Naive B cell (primary cell): ENCODE results near the gene SHOC1. TPM values are rescaled to one million over a fixed set of nuclear protein-coding genes. Genes with fewer than 3 reads are reported as not detected.
A peak's percentile ranks its signal among the peaks of the same experiment; 100 is the strongest.
"Not testable (repeated sequence)": the region's sequence is repeated elsewhere in the genome, so short reads cannot be mapped to it uniquely, and the experiment has no call there.

Experiments
- ATAC-seq, 2 donors: fragments of 150-1000 bp; cut with Tn5 transposase; 2 replicates each; pipeline ENCODE4 v1.10.0; 2021; ENCODE audit warnings: low read depth in 2 of 2, mild to moderate bottlenecking in 2 of 2, moderate library complexity in 2 of 2
- DNase-seq: peaks from one replicate; pipeline ENCODE4 v3.0.0; 2022
- H3K27ac Mint-ChIP-seq, 6 donors: one replicate each; pipeline ENCODE4 v1.8.0; 2020 to 2022; ENCODE audit warnings: mild to moderate bottlenecking in 6 of 6, mixed read lengths in 6 of 6, moderate library complexity in 5 of 6, inconsistent platforms in 2 of 6
- H3K27me3 Mint-ChIP-seq, 3 donors: one replicate each; pipeline ENCODE4 v1.8.0; 2021 to 2022; ENCODE audit warnings: mixed read lengths in 3 of 3, mild to moderate bottlenecking in 1 of 3
- H3K36me3 Mint-ChIP-seq, 2 donors: one replicate each; pipeline ENCODE4 v1.8.0; 2020 to 2022; ENCODE audit warnings: mixed read lengths in 2 of 2, inconsistent platforms in 1 of 2, mild to moderate bottlenecking in 1 of 2
- H3K4me1 Mint-ChIP-seq, 3 donors: one replicate each; pipeline ENCODE4 v1.8.0; 2020 to 2022; ENCODE audit warnings: mixed read lengths in 3 of 3, inconsistent platforms in 1 of 3, mild to moderate bottlenecking in 1 of 3, moderate library complexity in 1 of 3
- H3K4me3 Mint-ChIP-seq, 8 donors: one replicate each; pipeline ENCODE4 v1.8.0; 2020 to 2022; ENCODE audit warnings: mild to moderate bottlenecking in 8 of 8, mixed read lengths in 8 of 8, moderate library complexity in 8 of 8, inconsistent platforms in 2 of 8
- H3K9me3 Mint-ChIP-seq, 7 donors: one replicate each; pipeline ENCODE4 v1.8.0; 2020 to 2022; ENCODE audit warnings: mixed read lengths in 7 of 7, mild to moderate bottlenecking in 5 of 7, inconsistent platforms in 2 of 7, moderate library complexity in 1 of 7
- polyA plus RNA-seq, 6 donors: library from polyadenylated mRNA; unstranded; fragments of 300-500 nt; fragmentation: Illumina TruSeq; gene quantifications; one replicate each; pipeline ENCODE4 v1.2.3, GENCODE V29; 2021; ENCODE audit warnings: low read depth in 6 of 6

SHOC1 gene
- polyA plus RNA-seq, 6 donors from 2014 or later, result not detected

DNA sequence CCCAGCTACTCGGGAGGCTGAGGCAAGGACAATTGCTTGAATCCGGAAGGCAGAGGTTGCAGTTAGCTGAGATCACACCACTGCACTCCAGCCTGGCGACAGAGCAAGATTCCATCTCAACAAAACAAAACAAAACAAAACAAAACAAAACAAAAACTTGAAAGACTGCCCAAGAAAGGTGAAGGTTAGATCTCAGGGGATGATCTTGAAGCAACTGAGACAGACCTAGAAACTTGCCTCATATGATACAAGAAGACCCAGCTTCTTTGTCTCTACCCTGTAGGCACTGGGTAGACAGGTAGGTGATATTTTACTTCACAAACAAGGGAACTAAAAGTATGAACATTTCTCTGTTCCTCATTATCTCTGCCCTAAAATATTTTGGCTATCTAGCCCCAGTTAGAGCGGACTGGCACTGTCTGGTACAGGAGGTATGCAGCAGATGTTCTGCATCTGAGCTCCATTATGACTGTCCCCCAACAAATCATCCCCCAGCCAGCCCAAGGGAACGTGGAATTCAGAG is 26.3 kb upstream of the SHOC1 start:
- H3K4me1 Mint-ChIP-seq, result peaks cover 5 to 15% (median 10%) of the 10 kb centered on the region in 3 donors
- no peak overlapping the region for H3K4me3 Mint-ChIP-seq
- H3K9me3 Mint-ChIP-seq, result no peaks in the 10 kb centered on the region
- no peak for DNase-seq
- H3K36me3 Mint-ChIP-seq, result no peaks in the 10 kb centered on the region
- peak in 1 of 2 donors; percentile 49 for ATAC-seq
- peak overlapping the region in 2 of 6 donors; percentile 10 to 79 for H3K27ac Mint-ChIP-seq
- H3K27me3 Mint-ChIP-seq, result no peaks in the 10 kb centered on the region

- Mint-ChIP-seq H3K9me3 (no peaks in the 10 kb centered on the region), H3K36me3 (no peaks in the 10 kb centered on the region), H3K4me1 (peaks cover 5 to 15% (median 10%) of the 10 kb centered on the region in 3 donors), H3K27me3 (no peaks in the 10 kb centered on the region), H3K4me3 (no peak overlapping the region), H3K27ac (no peak overlapping the region)
- ATAC-seq (no peak), DNase-seq (no peak)
Observed at GRCh38 chr9:111819360-111819759, 24.6 kb upstream of the SHOC1 start.

DNA sequence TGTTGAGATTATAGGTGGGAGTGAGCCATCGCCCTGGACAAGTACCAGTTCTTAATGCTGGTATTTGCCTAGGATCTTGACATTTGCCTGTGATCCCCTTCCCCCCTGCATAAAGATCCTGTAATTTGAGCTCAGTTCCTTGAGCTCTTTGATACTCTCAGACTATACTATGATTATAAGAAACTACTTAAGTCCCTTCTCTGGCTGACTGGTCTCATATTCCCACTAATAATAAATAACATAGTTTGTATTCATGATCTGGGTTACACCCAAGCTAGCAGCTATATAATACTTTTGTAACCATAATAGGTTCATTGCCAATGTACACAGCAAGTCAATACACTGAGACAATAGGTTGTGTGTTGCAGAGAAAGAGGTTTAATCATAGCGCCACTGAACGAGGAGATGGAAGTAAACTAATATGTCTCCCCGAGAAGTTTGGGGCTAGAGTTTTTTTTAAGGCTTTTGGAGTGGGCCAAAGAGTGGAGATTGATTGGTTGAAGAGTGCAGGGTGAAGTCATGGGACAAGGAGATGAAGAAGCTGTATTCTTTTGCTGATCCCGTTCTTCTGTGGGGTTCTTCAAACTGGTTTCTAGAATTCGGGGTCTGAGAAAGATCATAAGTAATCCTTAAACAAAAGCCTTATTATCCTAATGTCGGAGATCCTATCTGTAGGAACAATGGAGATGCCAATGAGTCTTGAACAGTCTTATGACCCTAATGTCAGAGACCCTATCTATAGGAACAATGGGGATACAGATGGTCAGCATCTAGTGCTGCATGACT is 20.7 kb upstream of the SHOC1 start:
- Mint-ChIP-seq H3K27ac (no peak overlapping the region), H3K27me3 (no peaks in the 10 kb centered on the region), H3K4me3 (no peak overlapping the region), H3K36me3 (no peaks in the 10 kb centered on the region), H3K9me3 (no peaks in the 10 kb centered on the region), H3K4me1 (peaks cover 0 to 6% (median 0%) of the 10 kb centered on the region in 3 donors)
- ATAC-seq, result no peak
- DNase-seq, result no peak

GRCh38 chr9:111812337-111812736 is 17.6 kb upstream of the SHOC1 start:
- DNase-seq (no peak), ATAC-seq (no peak)
- H3K36me3 Mint-ChIP-seq, result peaks cover 0 to 5% of the 10 kb centered on the region in 2 donors
- peaks cover 0 to 5% (median 0%) of the 10 kb centered on the region in 3 donors for H3K4me1 Mint-ChIP-seq
- H3K4me3 Mint-ChIP-seq, result no peak overlapping the region
- H3K27me3 Mint-ChIP-seq, result no peaks in the 10 kb centered on the region
- H3K27ac Mint-ChIP-seq, result no peak overlapping the region
- H3K9me3 Mint-ChIP-seq, result no peaks in the 10 kb centered on the region

GRCh38 chr9:111810908-111811307 is 16.2 kb upstream of the SHOC1 start:
- H3K27me3 Mint-ChIP-seq, result no peaks in the 10 kb centered on the region
- no peak overlapping the region for H3K4me3 Mint-ChIP-seq
- peaks cover 0 to 5% (median 0%) of the 10 kb centered on the region in 3 donors for H3K4me1 Mint-ChIP-seq
- ATAC-seq, result no peak
- no peaks in the 10 kb centered on the region for H3K9me3 Mint-ChIP-seq
- peak overlapping the region in 1 of 6 donors; percentile 32 for H3K27ac Mint-ChIP-seq
- DNase-seq, result no peak
- H3K36me3 Mint-ChIP-seq, result peaks cover 0 to 5% of the 10 kb centered on the region in 2 donors

GRCh38 chr9:111810415-111810814 is 15.7 kb upstream of the SHOC1 start:
- not testable (repeated sequence) for DNase-seq, H3K27ac Mint-ChIP-seq, H3K27me3 Mint-ChIP-seq, H3K4me1 Mint-ChIP-seq, ATAC-seq, H3K9me3 Mint-ChIP-seq, H3K36me3 Mint-ChIP-seq, H3K4me3 Mint-ChIP-seq

DNA sequence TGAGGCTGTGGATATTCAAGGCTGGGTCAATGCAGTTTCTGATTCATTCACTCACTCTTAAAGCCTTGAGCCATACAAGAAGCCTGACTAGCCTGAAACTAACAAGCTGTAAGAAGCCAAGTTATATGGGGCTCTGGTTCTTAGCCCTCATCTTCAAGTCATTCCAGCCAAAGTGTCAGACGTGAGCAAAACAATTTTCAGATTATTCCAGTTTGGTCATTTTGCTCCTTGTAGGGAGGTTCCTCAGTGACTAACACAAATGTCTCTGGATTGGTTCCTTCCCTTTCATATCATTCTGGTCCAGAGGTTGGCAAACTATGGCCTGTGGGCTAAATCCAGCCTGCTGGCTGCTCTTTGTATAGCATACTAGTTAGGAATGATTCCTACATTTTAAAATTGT is 12.5 kb upstream of the SHOC1 start:
- Mint-ChIP-seq H3K4me1 (peaks cover 0 to 8% (median under 1%) of the 10 kb centered on the region in 3 donors), H3K27ac (no peak overlapping the region), H3K4me3 (no peak overlapping the region), H3K36me3 (peaks cover 0 to 5% of the 10 kb centered on the region in 2 donors), H3K9me3 (no peaks in the 10 kb centered on the region), H3K27me3 (no peaks in the 10 kb centered on the region)
- no peak for DNase-seq
- ATAC-seq, result no peak

GRCh38 chr9:111806259-111806658 is 11.5 kb upstream of the SHOC1 start:
- Mint-ChIP-seq H3K27me3 (no peaks in the 10 kb centered on the region), H3K4me3 (no peak overlapping the region), H3K36me3 (peaks cover 0 to 5% of the 10 kb centered on the region in 2 donors), H3K4me1 (peaks cover 0 to 8% (median 0%) of the 10 kb centered on the region in 3 donors), H3K9me3 (no peaks in the 10 kb centered on the region), H3K27ac (no peak overlapping the region)
- no peak for DNase-seq
- ATAC-seq, result no peak

- Mint-ChIP-seq H3K4me3 (no peak overlapping the region), H3K27ac (no peak overlapping the region), H3K9me3 (no peaks in the 10 kb centered on the region), H3K4me1 (peaks cover 0 to 8% (median 0%) of the 10 kb centered on the region in 3 donors), H3K27me3 (no peaks in the 10 kb centered on the region), H3K36me3 (peaks cover 0 to 5% of the 10 kb centered on the region in 2 donors)
- ATAC-seq (no peak), DNase-seq (no peak)
Observed at GRCh38 chr9:111805830-111806241, 11.1 kb upstream of the SHOC1 start.

DNA sequence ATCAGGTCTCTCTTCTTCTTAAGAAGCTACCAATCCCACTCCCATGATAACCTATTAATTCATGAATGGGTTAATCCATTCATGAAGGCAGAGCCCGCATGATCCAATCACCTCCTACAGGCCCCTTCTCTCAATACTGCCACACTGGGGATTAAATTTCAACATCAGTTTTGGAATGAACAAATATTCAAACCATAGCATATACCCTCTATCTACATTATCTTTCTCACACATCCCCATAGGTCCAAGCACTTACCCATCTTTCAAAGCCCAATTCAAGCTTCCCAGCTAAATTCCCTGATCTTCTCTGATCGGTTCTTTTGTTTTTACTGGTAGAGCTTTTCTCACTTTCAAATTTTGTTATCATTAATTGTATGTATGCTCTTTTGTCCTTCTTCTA is 10.5 kb upstream of the SHOC1 start:
- Mint-ChIP-seq H3K4me3 (no peak overlapping the region), H3K9me3 (no peaks in the 10 kb centered on the region), H3K4me1 (peaks cover 0 to 8% (median 0%) of the 10 kb centered on the region in 3 donors), H3K36me3 (peaks cover 0 to 5% of the 10 kb centered on the region in 2 donors), H3K27ac (no peak overlapping the region), H3K27me3 (no peaks in the 10 kb centered on the region)
- ATAC-seq (no peak), DNase-seq (no peak)

DNA sequence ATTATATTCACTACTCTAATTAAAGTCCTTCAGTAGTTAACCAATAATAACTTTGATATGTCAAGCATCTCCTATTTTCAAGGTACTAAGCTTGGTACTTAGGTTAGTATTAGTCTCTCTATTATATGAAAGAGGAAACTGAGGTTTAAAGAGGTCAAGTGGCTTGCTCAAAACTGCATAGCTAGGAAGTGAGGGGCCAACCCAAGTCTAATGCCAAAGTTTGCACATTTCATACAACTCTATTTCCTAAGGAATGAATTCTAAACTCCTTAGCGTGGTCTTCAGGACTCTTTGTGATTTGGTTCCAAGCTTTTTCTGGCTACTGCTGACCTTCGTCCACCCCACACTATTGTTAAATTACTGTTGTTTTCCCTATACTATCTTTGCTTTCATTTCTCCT is 9.9 kb upstream of the SHOC1 start:
- Mint-ChIP-seq H3K4me1 (peaks cover 0 to 8% (median 1%) of the 10 kb centered on the region in 3 donors), H3K36me3 (peaks cover 0 to 5% of the 10 kb centered on the region in 2 donors), H3K4me3 (no peak overlapping the region), H3K27me3 (no peaks in the 10 kb centered on the region), H3K27ac (peak overlapping the region in 1 of 6 donors; percentile 41), H3K9me3 (no peaks in the 10 kb centered on the region)
- DNase-seq, result no peak
- no peak for ATAC-seq

DNA sequence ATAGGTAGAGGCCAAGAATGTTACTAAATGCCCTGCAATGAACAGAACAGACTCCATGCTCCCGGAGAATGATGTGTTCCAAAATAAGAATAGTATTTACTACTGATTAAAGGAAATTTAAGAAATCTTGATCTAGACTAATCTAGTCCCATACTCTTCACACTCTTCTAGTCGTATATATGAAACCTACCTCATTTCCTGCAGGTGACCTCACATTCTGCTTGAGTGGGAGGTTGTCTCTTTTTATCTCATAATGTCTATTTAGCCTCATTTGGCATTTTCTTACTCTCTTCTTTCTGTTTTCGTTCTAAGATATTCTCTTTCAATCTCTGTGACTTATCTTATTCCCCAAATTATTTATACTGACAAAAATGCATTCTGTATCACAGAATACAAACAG is 9.2 kb upstream of the SHOC1 start:
- ATAC-seq, result no peak
- peak overlapping the region in 1 of 6 donors; percentile 5 for H3K27ac Mint-ChIP-seq

DNA sequence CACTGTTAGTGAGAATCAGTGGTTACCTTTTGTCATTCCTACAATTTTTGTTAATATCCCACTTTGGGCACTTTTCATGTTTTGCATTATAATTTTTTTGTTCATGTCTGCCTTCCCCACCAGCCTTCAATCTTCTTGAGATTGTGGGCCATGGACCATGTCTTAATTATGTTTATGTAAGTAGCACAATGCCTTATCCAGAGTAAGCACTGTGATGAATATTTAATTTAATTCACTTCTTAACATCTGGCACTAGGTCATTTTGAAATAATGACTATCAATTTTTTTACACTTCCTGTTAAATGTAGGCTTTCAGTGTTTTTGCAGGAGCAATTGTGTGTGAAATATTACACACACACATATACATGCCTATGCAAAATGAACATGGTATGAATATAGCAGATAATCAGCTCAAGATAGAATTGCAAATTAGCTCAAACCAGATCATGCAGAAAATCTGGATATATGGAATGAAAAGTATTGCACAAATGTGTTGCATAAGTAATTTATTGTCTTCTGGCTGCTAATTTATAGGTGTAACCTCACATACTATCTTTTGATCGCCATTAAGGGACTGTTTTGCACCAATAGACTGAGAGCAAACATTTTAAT is 5.3 kb upstream of the SHOC1 start:
- H3K4me3 Mint-ChIP-seq, result no peak overlapping the region
- peak overlapping the region in 1 of 6 donors; percentile 13 for H3K27ac Mint-ChIP-seq

More for the DNA sequence above, 9.2 kb upstream of the SHOC1 start:
- Mint-ChIP-seq H3K4me1 (peaks cover 0 to 8% (median 1%) of the 10 kb centered on the region in 3 donors), H3K9me3 (no peaks in the 10 kb centered on the region), H3K27me3 (no peaks in the 10 kb centered on the region), H3K36me3 (peaks cover 0 to 5% of the 10 kb centered on the region in 2 donors), H3K4me3 (no peak overlapping the region)
- no peak for DNase-seq

DNA sequence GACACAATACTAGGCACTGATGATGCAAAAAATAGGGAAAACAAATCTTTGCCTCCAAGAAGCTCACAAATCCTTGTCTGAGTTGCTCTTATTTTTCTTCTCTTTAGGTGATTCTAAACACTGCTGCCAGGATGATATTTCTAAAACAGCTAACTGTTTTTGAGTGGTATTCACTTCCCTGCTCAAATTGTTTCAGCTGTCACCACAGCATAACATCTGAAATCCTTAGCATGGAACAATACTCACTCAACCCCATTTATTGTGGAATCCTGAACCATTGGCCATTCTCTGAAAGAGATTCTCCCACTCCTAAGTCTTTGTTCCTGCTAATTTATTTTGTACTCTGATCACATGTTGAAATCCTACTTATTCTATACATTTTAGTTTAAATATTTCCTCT is 4.8 kb upstream of the SHOC1 start:
- peaks cover 0 to 8% (median 1%) of the 10 kb centered on the region in 3 donors for H3K4me1 Mint-ChIP-seq
- no peak overlapping the region for H3K4me3 Mint-ChIP-seq
- no peaks in the 10 kb centered on the region for H3K36me3 Mint-ChIP-seq

More for the DNA sequence above, 5.3 kb upstream of the SHOC1 start:
- ATAC-seq (no peak), DNase-seq (no peak)
- no peaks in the 10 kb centered on the region for H3K36me3 Mint-ChIP-seq
- H3K9me3 Mint-ChIP-seq, result no peaks in the 10 kb centered on the region
- H3K4me1 Mint-ChIP-seq, result peaks cover 0 to 8% (median 1%) of the 10 kb centered on the region in 3 donors
- H3K27me3 Mint-ChIP-seq, result no peaks in the 10 kb centered on the region

More for the DNA sequence above, 4.8 kb upstream of the SHOC1 start:
- H3K27me3 Mint-ChIP-seq, result no peaks in the 10 kb centered on the region
- ATAC-seq (no peak), DNase-seq (no peak)
- H3K9me3 Mint-ChIP-seq, result no peaks in the 10 kb centered on the region
- no peak overlapping the region for H3K27ac Mint-ChIP-seq
